ENCODE data around the gene METTL16.

DNA sequence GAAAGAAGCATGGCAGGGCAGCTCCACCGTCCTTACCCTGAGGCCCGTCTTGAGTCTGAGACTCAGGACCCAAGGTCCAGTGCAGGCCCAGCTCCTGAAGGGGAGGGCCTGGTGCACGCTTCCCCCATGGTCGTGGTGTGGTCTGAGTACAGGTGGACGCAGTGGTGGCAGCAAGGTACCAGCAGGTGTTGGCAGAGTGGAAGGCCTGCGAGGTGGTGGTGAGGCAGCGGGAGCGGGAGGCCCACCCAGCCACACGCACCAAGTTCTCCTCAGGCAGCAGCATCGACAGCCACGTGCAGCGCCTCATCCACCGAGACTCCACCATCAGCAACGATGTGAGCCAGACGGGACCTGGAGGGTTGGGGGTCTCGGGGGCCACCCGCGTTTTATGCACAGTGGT lies 138.5 kb downstream of the METTL16 start:
- TF ChIP-seq ZFP3 (CRISPR knock-in tag; IDR thresholded peaks at IDR 0.05): no peak
- no peak for TF ChIP-seq OSR1 (CRISPR knock-in tag; IDR thresholded peaks at IDR 0.05)
- no peak for TF ChIP-seq RARB (CRISPR knock-in tag; IDR thresholded peaks at IDR 0.05)
- TF ChIP-seq ZFP30 (CRISPR knock-in tag; IDR thresholded peaks at IDR 0.05): no peak
- TF ChIP-seq TOX (CRISPR knock-in tag; IDR thresholded peaks at IDR 0.05; ENCODE audit: borderline replicate concordance): no peak
- no peak for TF ChIP-seq CSDC2 (CRISPR knock-in tag; IDR thresholded peaks at IDR 0.05)
- TF ChIP-seq ESRRG (CRISPR knock-in tag; IDR thresholded peaks at IDR 0.05): no peak
- TF ChIP-seq CREB5 (CRISPR knock-in tag; IDR thresholded peaks at IDR 0.05; ENCODE audit: low read depth): no peak
- TF ChIP-seq, protein P1, sequence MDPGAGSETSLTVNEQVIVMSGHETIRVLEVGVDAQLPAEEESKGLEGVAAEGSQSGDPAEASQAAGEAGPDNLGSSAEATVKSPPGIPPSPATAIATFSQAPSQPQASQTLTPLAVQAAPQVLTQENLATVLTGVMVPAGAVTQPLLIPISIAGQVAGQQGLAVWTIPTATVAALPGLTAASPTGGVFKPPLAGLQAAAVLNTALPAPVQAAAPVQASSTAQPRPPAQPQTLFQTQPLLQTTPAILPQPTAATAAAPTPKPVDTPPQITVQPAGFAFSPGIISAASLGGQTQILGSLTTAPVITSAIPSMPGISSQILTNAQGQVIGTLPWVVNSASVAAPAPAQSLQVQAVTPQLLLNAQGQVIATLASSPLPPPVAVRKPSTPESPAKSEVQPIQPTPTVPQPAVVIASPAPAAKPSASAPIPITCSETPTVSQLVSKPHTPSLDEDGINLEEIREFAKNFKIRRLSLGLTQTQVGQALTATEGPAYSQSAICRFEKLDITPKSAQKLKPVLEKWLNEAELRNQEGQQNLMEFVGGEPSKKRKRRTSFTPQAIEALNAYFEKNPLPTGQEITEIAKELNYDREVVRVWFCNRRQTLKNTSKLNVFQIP (CRISPR knock-in tag; IDR thresholded peaks at IDR 0.05; ENCODE audit: borderline replicate concordance, low read depth): no peak
- no peak for TF ChIP-seq ZNF565 (CRISPR knock-in tag; conservative IDR thresholded peaks at IDR 0.05; ENCODE audit: low read depth)
